Fibroblast of the aortic adventitia (primary cell): ENCODE measurements around the gene PNPLA3. TPM values are rescaled to one million over a fixed set of nuclear protein-coding genes. Genes with fewer than 3 reads are reported as not detected.
"Not testable (repeated sequence)": the region's sequence is repeated elsewhere in the genome, so short reads cannot be mapped to it uniquely, and the experiment has no call there.

Experiments
- DNase-seq: peaks from one replicate; pipeline ENCODE4 v3.0.0-alpha.2; 2010; ENCODE audit warnings: low read depth
- H3K4me3 ChIP-seq: 2 replicates; pipeline ENCODE4 v1.5.1; 2011; ENCODE audit warnings: low read depth, mild to moderate bottlenecking, control low read depth, low read length, moderate library complexity
- total RNA-seq: library from RNA; depleted of rRNA; stranded (reverse); fragments of >200 nt; gene quantifications from 2 replicates; pipeline ENCODE4 v1.2.3, GENCODE V29; 2012; ENCODE audit warnings: low replicate concordance
- TF ChIP-seq, protein P1 (sequence below): IDR thresholded peaks from 2 replicates; pipeline ENCODE4 v1.5.1; 2011; ENCODE audit warnings: mild to moderate bottlenecking, low read length, control low read depth, inconsistent platforms; ENCODE audit not compliant: insufficient read depth

Gene PNPLA3
- total RNA-seq, 1 donor, result 2.9 TPM

DNA sequence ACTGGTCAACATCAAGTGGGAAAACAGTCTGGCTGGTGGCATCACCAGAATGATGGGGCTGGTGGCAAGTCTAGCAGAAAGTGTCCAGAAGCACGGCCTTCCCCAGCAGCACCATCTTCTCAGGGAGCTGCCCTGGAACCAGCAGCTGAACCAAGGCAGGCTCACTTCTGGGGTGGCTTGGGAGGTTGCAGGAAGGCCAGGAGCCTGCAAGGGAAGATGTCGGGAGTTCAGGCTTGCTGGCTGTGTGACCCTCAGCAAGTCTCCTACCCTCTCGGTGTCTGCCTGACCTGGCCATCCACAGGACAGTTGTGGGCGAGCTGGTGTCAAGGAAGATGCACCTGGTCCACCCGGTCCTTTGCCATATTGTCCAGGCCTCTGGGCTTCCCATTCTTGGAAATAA is 29.5 kb upstream of the PNPLA3 start:
- TF ChIP-seq, protein P1, sequence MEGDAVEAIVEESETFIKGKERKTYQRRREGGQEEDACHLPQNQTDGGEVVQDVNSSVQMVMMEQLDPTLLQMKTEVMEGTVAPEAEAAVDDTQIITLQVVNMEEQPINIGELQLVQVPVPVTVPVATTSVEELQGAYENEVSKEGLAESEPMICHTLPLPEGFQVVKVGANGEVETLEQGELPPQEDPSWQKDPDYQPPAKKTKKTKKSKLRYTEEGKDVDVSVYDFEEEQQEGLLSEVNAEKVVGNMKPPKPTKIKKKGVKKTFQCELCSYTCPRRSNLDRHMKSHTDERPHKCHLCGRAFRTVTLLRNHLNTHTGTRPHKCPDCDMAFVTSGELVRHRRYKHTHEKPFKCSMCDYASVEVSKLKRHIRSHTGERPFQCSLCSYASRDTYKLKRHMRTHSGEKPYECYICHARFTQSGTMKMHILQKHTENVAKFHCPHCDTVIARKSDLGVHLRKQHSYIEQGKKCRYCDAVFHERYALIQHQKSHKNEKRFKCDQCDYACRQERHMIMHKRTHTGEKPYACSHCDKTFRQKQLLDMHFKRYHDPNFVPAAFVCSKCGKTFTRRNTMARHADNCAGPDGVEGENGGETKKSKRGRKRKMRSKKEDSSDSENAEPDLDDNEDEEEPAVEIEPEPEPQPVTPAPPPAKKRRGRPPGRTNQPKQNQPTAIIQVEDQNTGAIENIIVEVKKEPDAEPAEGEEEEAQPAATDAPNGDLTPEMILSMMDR, result no peak
- DNase-seq, result no peak
- H3K4me3 ChIP-seq, result no peak overlapping the region

DNA sequence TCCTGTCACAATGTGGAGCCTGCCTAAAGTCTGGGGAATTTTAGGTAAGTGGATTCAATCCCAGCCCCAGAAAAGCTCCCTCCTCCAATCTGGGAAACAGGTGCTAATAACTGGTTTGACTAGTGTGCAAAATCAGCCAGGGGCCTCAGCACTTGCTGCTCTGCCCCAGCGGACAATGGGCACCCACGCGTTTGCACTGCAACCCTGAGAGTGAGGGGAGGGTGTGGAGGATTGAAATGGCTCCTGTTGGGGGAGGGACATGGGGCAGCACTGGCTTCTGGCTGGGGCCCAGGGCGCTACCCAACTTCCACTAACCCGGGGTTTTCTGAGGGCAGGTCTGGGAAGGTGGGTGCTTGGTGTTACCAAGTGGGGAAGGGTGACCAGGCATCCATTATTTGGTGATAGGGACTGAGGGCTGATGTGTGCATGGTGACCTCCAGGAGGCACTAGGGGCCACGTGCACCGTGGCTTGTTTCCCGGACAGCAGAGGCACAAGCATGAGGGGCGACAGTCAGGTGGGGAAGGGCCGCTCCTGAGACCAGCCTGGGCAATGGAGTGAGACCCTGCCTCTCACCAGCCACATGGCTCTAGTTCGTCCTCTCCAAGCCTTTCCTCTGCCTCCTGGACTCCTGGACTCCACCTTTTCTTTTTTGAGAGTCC is 27.5 kb upstream of the PNPLA3 start:
- TF ChIP-seq, protein P1, result no peak
- H3K4me3 ChIP-seq, result no peak overlapping the region
- DNase-seq, result no peak

DNA sequence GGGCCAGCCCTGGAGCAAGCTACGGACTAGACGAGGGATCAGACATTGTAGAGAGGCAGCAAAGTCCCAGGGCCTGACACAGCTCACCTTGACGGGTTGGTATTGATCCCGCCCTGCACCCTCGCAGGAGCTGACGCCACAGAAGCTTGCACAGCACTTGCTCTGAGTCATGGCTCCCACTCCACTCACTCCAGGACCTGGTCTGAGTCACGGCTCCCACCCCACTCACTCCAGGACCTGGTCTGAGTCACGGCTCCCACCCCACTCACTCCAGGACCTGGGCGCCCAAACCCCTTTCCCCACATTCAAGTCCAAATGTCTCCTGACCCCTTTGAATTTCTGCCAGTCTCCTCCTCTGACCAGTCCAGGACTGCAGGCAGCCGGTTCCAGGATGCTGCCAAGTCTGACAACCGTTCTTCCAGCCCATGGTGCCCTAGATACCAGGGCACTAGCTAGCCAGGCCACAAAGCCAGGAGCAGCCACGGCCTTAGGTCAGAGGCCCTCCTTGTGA is 25.8 kb upstream of the PNPLA3 start:
- H3K4me3 ChIP-seq, result no peak overlapping the region
- TF ChIP-seq, protein P1, result no peak
- DNase-seq, result peak; percentile 84

DNA sequence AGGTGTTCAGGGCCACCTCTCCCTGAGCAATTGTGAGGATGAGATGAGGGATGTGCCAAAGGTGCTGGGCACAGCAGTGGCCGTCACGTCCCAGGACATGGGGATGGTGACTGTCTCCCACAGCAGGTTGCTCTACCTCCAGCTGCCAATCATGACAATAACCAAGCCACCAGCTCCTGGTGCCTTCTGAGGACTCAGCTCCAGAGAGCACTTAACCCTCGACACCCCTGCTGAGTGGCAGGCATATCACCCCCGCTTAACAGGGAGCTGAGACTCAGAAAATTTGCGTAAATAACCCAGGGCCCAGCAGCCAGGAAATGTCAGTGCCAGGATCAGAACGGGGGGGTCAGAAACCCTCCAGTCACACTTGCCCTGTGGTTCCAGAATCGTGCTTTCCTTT is 23.4 kb upstream of the PNPLA3 start:
- no peak for DNase-seq
- H3K4me3 ChIP-seq, result no peak overlapping the region
- TF ChIP-seq, protein P1, result no peak

DNA sequence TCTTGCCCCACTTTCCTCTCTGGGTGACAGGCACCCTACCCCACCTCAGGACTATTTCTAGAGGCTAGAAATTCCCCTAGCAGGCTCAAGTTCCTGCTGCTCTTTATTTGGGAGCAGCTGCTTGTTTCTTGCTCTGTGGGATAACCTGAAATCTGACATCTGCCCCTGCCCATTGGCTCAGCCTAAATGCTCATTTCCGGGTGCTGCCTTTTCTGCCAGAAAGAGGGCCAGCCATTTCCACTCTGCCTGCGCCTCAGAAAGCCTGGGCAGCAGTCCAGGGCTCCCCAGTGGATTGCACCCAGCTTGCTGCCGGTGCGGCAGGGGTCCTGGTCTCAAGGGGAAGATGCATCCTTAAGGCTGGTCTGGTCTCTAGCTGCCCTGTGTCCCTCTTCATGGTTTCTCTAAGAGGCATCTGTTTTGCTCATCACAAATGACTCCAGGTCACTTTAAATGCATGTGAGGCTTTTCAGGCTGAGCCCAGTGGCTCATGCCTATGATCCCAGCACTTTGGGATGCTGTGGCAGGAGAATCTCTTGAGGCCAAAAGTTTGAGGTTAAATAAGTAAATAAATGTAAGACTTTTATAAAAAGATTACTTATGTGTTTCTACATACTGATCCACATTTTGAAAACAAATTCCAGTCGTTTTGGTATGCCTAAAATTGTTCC is 21.5 kb upstream of the PNPLA3 start:
- DNase-seq, result peak; percentile 94
- TF ChIP-seq, protein P1, result no peak
- H3K4me3 ChIP-seq, result no peak overlapping the region

DNA sequence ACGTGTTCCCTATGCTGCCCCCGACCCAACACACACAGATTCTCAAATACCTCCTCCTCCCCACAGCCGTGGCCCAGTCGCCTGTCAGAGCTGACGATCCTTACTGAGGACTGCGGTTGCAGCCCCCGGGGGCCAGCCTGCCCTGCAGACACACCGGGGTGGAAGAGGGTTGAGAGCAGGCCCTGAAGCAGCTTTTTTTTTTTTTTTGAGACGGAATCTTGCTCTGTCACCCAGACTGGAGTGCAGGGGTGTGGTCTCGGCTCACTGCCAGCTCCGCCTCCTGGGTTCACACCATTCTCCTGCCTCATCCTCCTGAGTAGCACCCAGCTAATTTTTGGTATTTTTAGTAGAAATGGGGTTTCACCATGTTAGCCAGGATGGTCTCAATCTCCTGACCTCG is 20.6 kb upstream of the PNPLA3 start:
- not testable (repeated sequence) for DNase-seq, H3K4me3 ChIP-seq

DNA sequence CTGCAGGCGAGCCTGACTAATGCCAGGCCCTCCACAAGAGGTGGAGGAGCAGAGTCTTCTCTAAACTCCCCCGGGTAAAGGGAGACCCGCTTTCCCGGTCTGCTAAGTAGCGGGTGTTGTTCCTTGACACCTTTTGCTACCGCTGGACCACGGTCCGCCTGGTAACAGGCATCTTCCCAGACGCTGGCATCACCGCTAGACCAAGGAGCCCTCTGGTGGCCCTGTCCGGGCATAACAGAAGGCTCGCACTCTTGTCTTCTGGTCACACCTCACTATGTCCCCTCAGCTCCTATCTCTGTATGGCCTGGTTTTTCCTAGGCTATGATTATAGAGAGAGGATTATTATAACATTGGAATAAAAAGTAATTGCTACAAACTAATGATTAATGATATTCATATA is 19.2 kb upstream of the PNPLA3 start:
- not testable (repeated sequence) for H3K4me3 ChIP-seq, DNase-seq
- TF ChIP-seq, protein P1, result peak; percentile 21
